Stimulated activated memory B cell treated with anti-CD40 and anti-IgM and Interleukin-4, amounts not matched to agents 10 μg/mL and 1 μg/mL and 100 μg/mL, for 72 hours (primary cell): ENCODE measurements around the gene SCN2A.
"Not testable (repeated sequence)": the region's sequence is repeated elsewhere in the genome, so short reads cannot be mapped to it uniquely, and the experiment has no call there.

ENCODE experiments used
- ATAC-seq: fragments of 150-1000 bp; cut with Tn5 transposase; 2 replicates; pipeline ENCODE4 v1.10.0; 2021
- H3K27ac Mint-ChIP-seq: one replicate; pipeline ENCODE4 v1.8.0; 2022; ENCODE audit warnings: mild to moderate bottlenecking, mixed read lengths
- H3K27me3 Mint-ChIP-seq: one replicate; pipeline ENCODE4 v1.8.0; 2022; ENCODE audit warnings: mixed read lengths
- H3K36me3 Mint-ChIP-seq: one replicate; pipeline ENCODE4 v1.8.0; 2022; ENCODE audit warnings: mixed read lengths
- H3K4me1 Mint-ChIP-seq: one replicate; pipeline ENCODE4 v1.8.0; 2022; ENCODE audit warnings: mixed read lengths
- H3K4me3 Mint-ChIP-seq: one replicate; pipeline ENCODE4 v1.8.0; 2022; ENCODE audit warnings: mild to moderate bottlenecking, moderate library complexity, mixed read lengths
- H3K9me3 Mint-ChIP-seq: one replicate; pipeline ENCODE4 v1.8.0; 2022; ENCODE audit warnings: mixed read lengths

SCN2A gene

GRCh38 chr2:165237056-165237455, 2.2 kb upstream of the SCN2A start:
- H3K27me3 Mint-ChIP-seq: peaks cover 19% of the 10 kb centered on the region
- no peaks in the 10 kb centered on the region for H3K9me3 Mint-ChIP-seq
- no peaks in the 10 kb centered on the region for H3K36me3 Mint-ChIP-seq
- no peaks in the 10 kb centered on the region for H3K4me1 Mint-ChIP-seq
- H3K4me3 Mint-ChIP-seq: no peak overlapping the region
- no peak overlapping the region for H3K27ac Mint-ChIP-seq
- ATAC-seq: no peak

- H3K27me3 Mint-ChIP-seq: peaks cover 27% of the 10 kb centered on the region
- no peaks in the 10 kb centered on the region for H3K36me3 Mint-ChIP-seq
- no peak for ATAC-seq
- H3K4me1 Mint-ChIP-seq: no peaks in the 10 kb centered on the region
- no peak overlapping the region for H3K4me3 Mint-ChIP-seq
- H3K27ac Mint-ChIP-seq: no peak overlapping the region
- H3K9me3 Mint-ChIP-seq: no peaks in the 10 kb centered on the region
Measured at GRCh38 chr2:165238295-165238694, 919 bp upstream of the SCN2A start.

GRCh38 chr2:165239856-165240515, 772 bp downstream of the SCN2A start:
- no peak for ATAC-seq
- Mint-ChIP-seq H3K36me3 (no peaks in the 10 kb centered on the region), H3K4me3 (no peak overlapping the region), H3K4me1 (no peaks in the 10 kb centered on the region), H3K27ac (no peak overlapping the region), H3K27me3 (peaks cover 27% of the 10 kb centered on the region), H3K9me3 (no peaks in the 10 kb centered on the region)

- Mint-ChIP-seq H3K4me3 (no peak overlapping the region), H3K27me3 (peaks cover 27% of the 10 kb centered on the region), H3K9me3 (no peaks in the 10 kb centered on the region), H3K4me1 (no peaks in the 10 kb centered on the region), H3K27ac (no peak overlapping the region), H3K36me3 (no peaks in the 10 kb centered on the region)
- ATAC-seq: no peak
Measured at GRCh38 chr2:165240916-165241315, 1.7 kb downstream of the SCN2A start.

- no peaks in the 10 kb centered on the region for H3K9me3 Mint-ChIP-seq
- H3K36me3 Mint-ChIP-seq: no peaks in the 10 kb centered on the region
- no peak for ATAC-seq
- H3K4me1 Mint-ChIP-seq: no peaks in the 10 kb centered on the region
- H3K4me3 Mint-ChIP-seq: no peak overlapping the region
- H3K27me3 Mint-ChIP-seq: peaks cover 17% of the 10 kb centered on the region
- H3K27ac Mint-ChIP-seq: no peak overlapping the region
Measured at GRCh38 chr2:165245081-165245793, 6.0 kb downstream of the SCN2A start.

- H3K4me1 Mint-ChIP-seq: no peaks in the 10 kb centered on the region
- ATAC-seq: no peak
- no peak overlapping the region for H3K4me3 Mint-ChIP-seq
- no peaks in the 10 kb centered on the region for H3K36me3 Mint-ChIP-seq
- peaks cover 9% of the 10 kb centered on the region for H3K27me3 Mint-ChIP-seq
- H3K27ac Mint-ChIP-seq: no peak overlapping the region
- H3K9me3 Mint-ChIP-seq: no peaks in the 10 kb centered on the region
Measured at GRCh38 chr2:165248238-165248637, 9.0 kb downstream of the SCN2A start.

- Mint-ChIP-seq H3K4me3 (no peak overlapping the region), H3K9me3 (no peaks in the 10 kb centered on the region), H3K27me3 (peaks cover 9% of the 10 kb centered on the region), H3K27ac (no peak overlapping the region), H3K4me1 (no peaks in the 10 kb centered on the region), H3K36me3 (no peaks in the 10 kb centered on the region)
- no peak for ATAC-seq
Measured at GRCh38 chr2:165251366-165251765, 12.2 kb downstream of the SCN2A start.

- Mint-ChIP-seq H3K9me3 (no peaks in the 10 kb centered on the region), H3K27me3 (peaks cover 24% of the 10 kb centered on the region), H3K4me1 (no peaks in the 10 kb centered on the region), H3K27ac (no peak overlapping the region), H3K36me3 (no peaks in the 10 kb centered on the region), H3K4me3 (no peak overlapping the region)
- ATAC-seq: no peak
Measured at GRCh38 chr2:165253178-165253577, 14.0 kb downstream of the SCN2A start.

GRCh38 chr2:165256618-165257017, 17.4 kb downstream of the SCN2A start:
- no peak for ATAC-seq
- no peak overlapping the region for H3K4me3 Mint-ChIP-seq
- H3K27me3 Mint-ChIP-seq: peaks cover 22% of the 10 kb centered on the region
- H3K36me3 Mint-ChIP-seq: no peaks in the 10 kb centered on the region
- H3K9me3 Mint-ChIP-seq: no peaks in the 10 kb centered on the region
- H3K27ac Mint-ChIP-seq: no peak overlapping the region
- H3K4me1 Mint-ChIP-seq: no peaks in the 10 kb centered on the region

- ATAC-seq, H3K36me3 Mint-ChIP-seq, H3K4me3 Mint-ChIP-seq, H3K4me1 Mint-ChIP-seq, H3K9me3 Mint-ChIP-seq, H3K27ac Mint-ChIP-seq: not testable (repeated sequence)
- peaks cover 19% of the 10 kb centered on the region for H3K27me3 Mint-ChIP-seq
Measured at GRCh38 chr2:165260347-165260746, 21.1 kb downstream of the SCN2A start.

- no peak for ATAC-seq
- no peaks in the 10 kb centered on the region for H3K9me3 Mint-ChIP-seq
- no peak overlapping the region for H3K27ac Mint-ChIP-seq
- H3K4me1 Mint-ChIP-seq: peaks cover 6% of the 10 kb centered on the region
- H3K27me3 Mint-ChIP-seq: no peaks in the 10 kb centered on the region
- H3K4me3 Mint-ChIP-seq: no peak overlapping the region
- H3K36me3 Mint-ChIP-seq: no peaks in the 10 kb centered on the region
Measured at GRCh38 chr2:165268754-165269153, 29.5 kb downstream of the SCN2A start.

- no peaks in the 10 kb centered on the region for H3K27me3 Mint-ChIP-seq
- ATAC-seq: no peak
- H3K36me3 Mint-ChIP-seq: no peaks in the 10 kb centered on the region
- H3K27ac Mint-ChIP-seq: no peak overlapping the region
- H3K4me3 Mint-ChIP-seq: no peak overlapping the region
- H3K9me3 Mint-ChIP-seq: peaks cover 3% of the 10 kb centered on the region
- peaks cover 13% of the 10 kb centered on the region for H3K4me1 Mint-ChIP-seq
Measured at GRCh38 chr2:165273176-165273575, 34.0 kb downstream of the SCN2A start.

- ATAC-seq: no peak
- Mint-ChIP-seq H3K27ac (no peak overlapping the region), H3K27me3 (no peaks in the 10 kb centered on the region), H3K4me3 (no peak overlapping the region), H3K36me3 (no peaks in the 10 kb centered on the region), H3K4me1 (peaks cover 11% of the 10 kb centered on the region), H3K9me3 (peaks cover 6% of the 10 kb centered on the region)
Measured at GRCh38 chr2:165274698-165275097, 35.5 kb downstream of the SCN2A start.

GRCh38 chr2:165275932-165276331, 36.7 kb downstream of the SCN2A start:
- Mint-ChIP-seq H3K27ac (no peak overlapping the region), H3K4me1 (peaks cover 12% of the 10 kb centered on the region), H3K9me3 (peaks cover 6% of the 10 kb centered on the region), H3K4me3 (no peak overlapping the region), H3K36me3 (no peaks in the 10 kb centered on the region), H3K27me3 (no peaks in the 10 kb centered on the region)
- no peak for ATAC-seq

GRCh38 chr2:165277295-165277694, 38.1 kb downstream of the SCN2A start:
- no peak for ATAC-seq
- Mint-ChIP-seq H3K27ac (no peak overlapping the region), H3K4me3 (no peak overlapping the region), H3K4me1 (peaks cover 18% of the 10 kb centered on the region), H3K27me3 (no peaks in the 10 kb centered on the region), H3K36me3 (no peaks in the 10 kb centered on the region), H3K9me3 (peaks cover 8% of the 10 kb centered on the region)
